HS-27A (cell line): ENCODE data around the gene PSMC3IP.
"Not testable (repeated sequence)": the region's sequence is repeated elsewhere in the genome, so short reads cannot be mapped to it uniquely, and the experiment has no call there.

Source experiments
- DNase-seq: peaks from one replicate; pipeline ENCODE4 v3.0.0-alpha.2; 2012; ENCODE audit warnings: low read depth, missing footprints

PSMC3IP gene

GRCh38 chr17:42560246-42560645, 17.3 kb downstream of the PSMC3IP start:
- DNase-seq, result no peak

GRCh38 chr17:42559075-42559474, 18.5 kb downstream of the PSMC3IP start:
- DNase-seq, result no peak

GRCh38 chr17:42555961-42556617, 21.4 kb downstream of the PSMC3IP start:
- not testable (repeated sequence) for DNase-seq

DNA sequence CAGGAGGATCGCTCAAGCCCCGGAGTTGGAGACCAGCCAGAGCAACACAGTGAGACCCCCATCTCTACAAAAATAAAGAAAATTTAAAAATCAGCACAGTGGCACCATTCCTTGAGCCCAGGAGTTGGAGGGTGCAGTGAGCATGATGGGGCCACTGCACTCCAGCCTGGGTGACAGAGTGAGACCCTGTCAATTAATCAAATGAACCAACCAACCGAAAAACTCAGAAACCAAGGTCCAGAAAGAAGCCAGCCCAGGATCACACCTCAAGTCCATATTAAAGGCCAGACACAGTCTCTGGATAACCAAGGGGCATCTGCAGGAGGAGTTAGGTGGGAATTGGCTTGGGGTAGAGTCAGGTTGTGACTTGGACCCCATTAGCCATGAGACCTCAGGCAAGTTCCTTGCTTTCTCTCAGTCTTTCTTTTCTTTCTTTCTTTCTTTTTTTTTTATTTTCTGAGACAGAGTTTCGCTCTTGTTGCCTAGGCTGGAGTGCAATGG, 22.4 kb downstream of the PSMC3IP start:
- DNase-seq, result no peak

GRCh38 chr17:42554250-42555121, 23.0 kb downstream of the PSMC3IP start:
- DNase-seq, result no peak

GRCh38 chr17:42553866-42554249, 23.7 kb downstream of the PSMC3IP start:
- no peak for DNase-seq

- DNase-seq, result no peak
Observed at GRCh38 chr17:42553161-42553818, 24.2 kb downstream of the PSMC3IP start.

DNA sequence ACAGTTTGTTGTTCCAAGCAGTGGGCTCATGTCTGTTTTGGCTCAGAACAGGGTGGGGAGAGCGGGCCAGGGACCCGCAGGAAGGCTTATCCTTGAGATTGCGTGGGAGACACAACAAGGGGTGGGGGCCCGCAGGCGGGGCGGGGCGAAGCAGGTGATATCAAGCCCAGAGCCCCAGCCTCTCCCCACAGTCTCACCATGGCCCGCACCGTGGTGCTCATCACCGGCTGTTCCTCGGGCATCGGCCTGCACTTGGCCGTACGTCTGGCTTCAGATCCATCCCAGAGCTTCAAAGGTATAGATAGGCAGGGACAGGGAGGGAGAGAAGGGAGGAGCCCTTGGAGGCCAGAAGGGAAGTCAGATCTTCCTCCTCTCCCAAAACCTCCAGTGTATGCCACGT, 24.8 kb downstream of the PSMC3IP start, which contains the start of gene HSD17B1:
Gene HSD17B1, plus strand, starts transcription at position 188 of the 400 bp plus-strand sequence. Its CDS starts 11 bp downstream, at position 199.
- DNase-seq, result not testable (repeated sequence)

DNA sequence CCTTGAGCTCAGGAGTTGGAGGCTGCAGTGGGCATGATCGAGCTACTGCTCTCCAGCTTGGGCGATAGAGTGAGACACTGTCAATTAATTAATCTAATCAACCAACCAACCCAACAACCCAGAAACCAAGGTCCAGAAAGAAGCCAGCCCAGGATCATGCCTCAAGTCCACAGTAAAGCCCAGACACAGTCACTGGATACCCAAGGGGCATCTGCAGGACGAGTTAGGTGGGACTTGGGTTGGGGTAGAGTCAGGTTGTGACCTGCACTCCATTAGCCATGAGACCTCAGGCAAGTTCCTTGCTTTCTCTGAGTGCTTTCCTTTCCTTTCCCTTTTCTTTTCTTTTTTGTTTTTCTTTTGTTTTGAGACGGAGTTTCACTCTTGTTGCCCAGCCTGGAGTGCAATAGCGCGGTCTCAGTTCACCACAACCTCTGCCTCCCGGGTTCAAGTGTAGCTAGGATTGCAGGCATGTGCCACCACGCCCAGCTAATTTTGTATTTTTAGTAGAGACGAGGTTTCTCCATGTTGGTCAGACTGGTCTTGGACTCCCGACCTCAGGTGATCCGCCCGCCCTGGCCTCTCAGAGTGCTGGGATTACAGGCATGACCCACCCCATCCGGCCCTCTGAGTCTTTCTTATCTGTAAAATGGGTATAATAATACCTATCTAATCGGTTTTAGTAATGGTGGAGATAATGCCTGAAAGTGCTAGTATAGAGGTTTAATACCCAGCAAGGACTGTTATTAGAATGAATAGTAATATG, 28.4 kb downstream of the PSMC3IP start:
- DNase-seq, result no peak

DNA sequence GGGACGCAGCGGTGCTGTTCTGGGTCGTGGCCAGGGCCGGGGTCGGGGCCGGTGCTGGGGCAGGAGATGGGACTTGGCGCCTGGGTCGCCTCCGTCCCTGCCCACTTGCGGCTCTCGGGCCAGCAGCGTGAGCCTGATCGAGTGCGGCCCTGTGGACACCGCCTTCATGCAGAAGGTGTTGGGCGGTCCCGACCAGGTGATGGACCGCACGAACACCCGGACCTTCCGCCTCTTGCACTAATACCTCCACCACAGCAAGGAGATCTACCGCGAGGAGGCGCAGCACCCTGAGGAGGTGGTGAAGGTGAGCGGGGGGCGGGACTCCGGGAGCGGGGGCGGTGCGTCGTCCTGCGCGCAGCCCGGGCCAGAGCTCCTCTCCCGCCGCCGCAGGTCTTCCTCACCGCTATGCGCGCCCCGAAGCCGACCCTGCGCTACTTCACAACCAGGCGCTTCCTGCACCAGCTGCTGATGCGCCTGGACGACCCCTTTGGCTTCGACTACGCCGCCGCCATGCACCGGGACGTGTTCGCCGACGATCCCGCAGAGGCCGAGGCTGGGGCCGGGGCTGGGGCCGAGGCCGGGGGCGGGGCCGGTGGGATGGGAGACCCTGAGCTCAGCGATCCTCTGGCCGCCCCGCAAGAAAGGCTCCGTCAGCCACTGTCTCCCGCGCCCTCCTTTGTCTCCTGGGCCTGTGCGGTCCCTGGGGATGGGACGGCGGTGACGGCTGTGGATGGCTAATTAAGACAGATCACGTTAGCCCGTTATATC, 29.3 kb downstream of the PSMC3IP start:
- no peak for DNase-seq

DNA sequence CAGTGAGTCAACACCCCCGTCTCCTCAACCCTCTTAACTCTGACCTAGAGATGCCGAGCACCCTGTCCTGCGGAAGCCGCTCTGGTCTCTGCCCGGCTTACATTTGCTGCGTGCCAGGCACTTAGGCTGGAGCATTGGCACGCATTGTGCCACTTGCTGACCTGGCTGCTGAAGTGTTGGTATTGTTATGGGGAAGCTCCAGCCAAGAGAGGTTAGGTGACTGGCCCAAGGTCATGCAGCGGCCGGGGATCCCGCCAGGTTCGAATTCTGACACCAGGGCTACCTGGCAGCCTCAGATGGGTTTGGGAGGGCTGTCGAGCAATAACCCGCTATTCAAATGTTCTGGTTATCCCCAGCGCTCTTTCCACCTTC, 29.8 kb downstream of the PSMC3IP start:
- no peak for DNase-seq

DNA sequence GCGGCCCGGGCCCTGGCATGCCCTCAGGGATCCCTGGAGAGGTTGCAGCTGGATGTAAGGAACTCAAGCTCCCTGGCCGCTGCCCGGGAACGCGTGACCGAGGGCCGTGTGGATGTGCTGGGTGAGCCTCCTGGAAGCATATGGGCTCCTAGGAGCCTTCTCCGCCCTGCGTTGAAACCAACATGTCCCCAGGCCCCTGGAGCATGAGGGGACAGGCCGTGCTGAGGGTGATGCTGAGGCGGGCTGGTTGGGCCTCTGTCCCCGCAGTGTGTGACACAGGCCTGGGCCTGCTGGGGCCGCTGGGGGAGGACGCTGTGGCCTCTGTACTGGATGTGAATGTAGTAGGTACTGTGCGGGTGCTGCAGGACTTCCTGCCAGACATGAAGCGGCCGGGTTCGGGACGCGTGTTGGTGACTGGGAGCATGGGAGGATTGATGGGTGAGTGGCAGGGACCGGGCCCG, 30.5 kb downstream of the PSMC3IP start:
- DNase-seq, result no peak

DNA sequence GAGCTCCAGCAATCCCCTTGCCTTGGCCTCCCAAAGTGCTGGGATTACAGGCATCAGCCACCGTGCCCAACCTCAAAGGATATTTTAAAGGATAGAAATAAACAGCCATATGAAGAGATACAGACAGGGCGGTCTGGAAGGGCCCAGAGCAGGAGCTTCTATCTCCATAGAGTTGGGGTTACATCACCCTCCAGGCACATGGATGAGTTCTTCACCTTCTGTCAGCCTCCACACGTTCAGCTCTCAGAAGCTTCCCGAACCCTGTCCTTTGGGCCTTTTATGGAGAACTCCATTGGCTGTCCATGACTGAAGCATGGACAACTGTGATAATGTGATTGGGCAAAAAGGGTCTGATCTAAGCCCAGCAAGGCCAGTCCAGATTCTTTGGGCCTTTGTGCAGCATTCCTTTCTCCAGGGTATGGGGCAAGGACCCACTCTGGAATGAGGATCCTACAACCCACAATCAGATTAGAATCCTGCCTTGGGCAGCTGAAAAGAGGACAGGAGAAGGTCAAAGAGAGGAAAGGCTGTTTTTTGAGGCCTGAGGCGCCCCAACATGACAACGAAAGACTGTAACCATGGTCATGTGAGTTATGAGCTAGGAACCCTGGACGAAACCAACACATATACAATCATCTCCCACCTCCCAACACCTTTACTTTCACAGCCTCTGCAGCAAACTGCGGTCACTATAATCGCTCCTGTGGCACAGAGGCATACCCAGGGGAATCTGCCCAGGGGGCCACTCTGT, 31.6 kb downstream of the PSMC3IP start:
- DNase-seq, result not testable (repeated sequence)

- DNase-seq, result no peak
Observed at GRCh38 chr17:42544874-42545283, 32.6 kb downstream of the PSMC3IP start.

- no peak for DNase-seq
Observed at GRCh38 chr17:42543190-42544079, 34.1 kb downstream of the PSMC3IP start.

- DNase-seq, result no peak
Observed at GRCh38 chr17:42541041-42541833, 36.3 kb downstream of the PSMC3IP start.

GRCh38 chr17:42540558-42540957, 37.0 kb downstream of the PSMC3IP start:
- DNase-seq, result not testable (repeated sequence)

DNA sequence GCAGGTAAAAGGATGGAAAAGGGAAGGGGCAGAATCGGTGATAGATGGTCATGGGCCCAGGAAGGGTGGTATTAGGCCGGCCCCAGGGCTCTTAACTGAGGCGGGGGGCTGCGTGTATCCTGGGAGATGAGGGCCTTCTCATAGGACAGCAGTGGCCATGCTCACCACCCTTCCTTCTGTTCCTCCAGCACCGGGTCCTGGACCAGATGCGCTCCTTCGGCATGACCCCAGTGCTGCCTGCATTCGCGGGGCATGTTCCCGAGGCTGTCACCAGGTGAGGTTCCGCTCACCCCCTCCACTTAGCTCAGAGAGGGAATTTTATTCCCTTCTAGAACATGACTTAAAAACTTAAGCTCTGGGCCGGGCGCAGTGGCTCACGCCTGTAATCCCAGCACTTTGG, 39.0 kb downstream of the PSMC3IP start:
- DNase-seq, result no peak
